Measurements from ENCODE around the gene DFFA. TPM values are rescaled to one million over a fixed set of nuclear protein-coding genes. Genes with fewer than 3 reads are reported as not detected.

DFFA gene
- polyA plus RNA-seq, 2 of the 4 experiments (the other 2 are of a cell fraction) = 28.5 to 31.7 TPM

DNA sequence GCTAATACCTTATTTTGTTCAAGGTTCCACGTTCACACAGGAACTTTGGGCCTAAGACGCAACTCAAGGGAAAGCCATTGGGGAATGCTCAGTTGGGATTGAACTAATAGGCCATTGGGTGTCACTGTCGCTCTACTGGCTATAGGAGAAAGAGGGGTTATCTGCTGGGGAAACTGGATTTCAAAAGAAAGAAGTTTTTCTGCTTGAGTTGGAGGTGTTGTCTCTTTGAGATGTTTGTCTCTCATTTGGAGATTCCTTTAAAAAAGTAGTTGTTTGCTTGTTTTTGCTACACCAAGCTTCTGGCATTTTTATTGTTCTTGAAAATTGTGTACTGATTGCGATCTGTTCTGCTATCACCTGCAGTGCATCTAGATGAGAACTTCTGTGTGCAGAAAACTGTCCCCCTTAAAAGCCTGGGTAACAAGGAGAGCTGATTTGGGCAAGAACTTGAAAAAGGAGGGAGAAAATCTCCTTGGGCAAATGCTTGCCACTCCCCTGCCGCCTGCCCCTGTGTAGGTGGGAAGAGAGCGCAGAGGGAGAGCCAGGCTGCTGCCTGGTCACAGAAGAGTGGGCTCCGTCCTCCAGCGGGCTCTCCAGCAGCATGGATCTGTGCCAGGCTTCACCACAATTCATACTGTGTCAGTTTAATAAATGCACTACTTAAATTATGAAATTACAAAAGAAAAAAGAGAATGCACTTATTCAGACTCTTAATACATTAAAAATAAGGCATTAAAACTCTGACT is 42.3 kb upstream of the DFFA start (continued):
- TF ChIP-seq, protein P1, sequence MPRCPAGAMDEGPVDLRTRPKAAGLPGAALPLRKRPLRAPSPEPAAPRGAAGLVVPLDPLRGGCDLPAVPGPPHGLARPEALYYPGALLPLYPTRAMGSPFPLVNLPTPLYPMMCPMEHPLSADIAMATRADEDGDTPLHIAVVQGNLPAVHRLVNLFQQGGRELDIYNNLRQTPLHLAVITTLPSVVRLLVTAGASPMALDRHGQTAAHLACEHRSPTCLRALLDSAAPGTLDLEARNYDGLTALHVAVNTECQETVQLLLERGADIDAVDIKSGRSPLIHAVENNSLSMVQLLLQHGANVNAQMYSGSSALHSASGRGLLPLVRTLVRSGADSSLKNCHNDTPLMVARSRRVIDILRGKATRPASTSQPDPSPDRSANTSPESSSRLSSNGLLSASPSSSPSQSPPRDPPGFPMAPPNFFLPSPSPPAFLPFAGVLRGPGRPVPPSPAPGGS (IDR thresholded peaks at IDR 0.05) = no peak
- TF ChIP-seq KDM1A (IDR thresholded peaks at IDR 0.05; ENCODE audit: low read depth) (no peak), CBX2 (IDR thresholded peaks at IDR 0.05; ENCODE audit: borderline replicate concordance, low read depth) (no peak), RAD21 (conservative IDR thresholded peaks at IDR 0.05 in 1 of 2, IDR thresholded peaks at IDR 0.05 in 1 of 2) (peak; percentile 72 to 83)

DNA sequence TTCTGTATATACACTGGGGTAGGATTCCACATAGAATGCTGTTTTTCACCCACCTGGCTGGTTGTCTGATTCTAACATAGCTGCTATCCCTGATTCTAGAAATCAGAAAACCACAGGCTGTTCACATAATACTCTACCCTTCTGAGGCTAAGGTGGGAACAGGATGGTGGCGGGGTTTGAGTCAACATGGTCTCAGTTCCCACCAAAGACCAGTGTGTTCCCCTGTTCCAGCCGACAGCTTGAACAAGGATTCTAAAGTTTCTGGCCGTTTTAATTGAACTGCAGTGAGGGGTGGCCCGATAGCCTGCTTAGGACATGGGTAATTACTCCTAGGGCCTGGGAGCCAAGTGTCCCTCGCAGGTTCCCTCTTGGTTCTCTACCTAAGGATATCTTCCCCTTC is 40.9 kb upstream of the DFFA start:
- Histone ChIP-seq H3K4me1 (peaks cover 35% of the 10 kb centered on the region), H3K4me2 (no peak overlapping the region), H3K4me3 (no peak overlapping the region), H3K27ac (no peak overlapping the region), H3K9me3 (no peaks in the 10 kb centered on the region)
- DNase-seq (ENCODE audit: low read depth in 1 of 2, low spot score in 1 of 2) = no peak
- ATAC-seq = no peak
- WGBS (ENCODE audit: missing lambda C conversion rate) = 94% methylated on average over 5 of the region's 5 CpGs
- FAIRE-seq = no peak
- POLR2A ChIA-PET = no interaction called here
- TF ChIP-seq MAFK (IDR thresholded peaks at IDR 0.05; ENCODE audit: partially characterized antibody) (no peak), MAZ (IDR thresholded peaks at IDR 0.05; ENCODE audit: borderline replicate concordance, low read depth, low read length) (no peak), HDAC2 (IDR thresholded peaks at IDR 0.05) (no peak)
- TF ChIP-seq, protein P2, sequence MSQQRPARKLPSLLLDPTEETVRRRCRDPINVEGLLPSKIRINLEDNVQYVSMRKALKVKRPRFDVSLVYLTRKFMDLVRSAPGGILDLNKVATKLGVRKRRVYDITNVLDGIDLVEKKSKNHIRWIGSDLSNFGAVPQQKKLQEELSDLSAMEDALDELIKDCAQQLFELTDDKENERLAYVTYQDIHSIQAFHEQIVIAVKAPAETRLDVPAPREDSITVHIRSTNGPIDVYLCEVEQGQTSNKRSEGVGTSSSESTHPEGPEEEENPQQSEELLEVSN (IDR thresholded peaks at IDR 0.05; ENCODE audit: borderline replicate concordance, low read depth) = no peak
- TF ChIP-seq, protein P3, sequence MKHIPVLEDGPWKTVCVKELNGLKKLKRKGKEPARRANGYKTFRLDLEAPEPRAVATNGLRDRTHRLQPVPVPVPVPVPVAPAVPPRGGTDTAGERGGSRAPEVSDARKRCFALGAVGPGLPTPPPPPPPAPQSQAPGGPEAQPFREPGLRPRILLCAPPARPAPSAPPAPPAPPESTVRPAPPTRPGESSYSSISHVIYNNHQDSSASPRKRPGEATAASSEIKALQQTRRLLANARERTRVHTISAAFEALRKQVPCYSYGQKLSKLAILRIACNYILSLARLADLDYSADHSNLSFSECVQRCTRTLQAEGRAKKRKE (CRISPR knock-in tag; IDR thresholded peaks at IDR 0.05; ENCODE audit: low read depth) = no peak
- CTCF ChIA-PET = interaction anchor here (0.6 to 2.1 kb wide), 14 partner anchors 9 to 1698 kb away, joined by 3 to 10 read pairs (median 4); no protein-coding TSS in a partner anchor

DNA sequence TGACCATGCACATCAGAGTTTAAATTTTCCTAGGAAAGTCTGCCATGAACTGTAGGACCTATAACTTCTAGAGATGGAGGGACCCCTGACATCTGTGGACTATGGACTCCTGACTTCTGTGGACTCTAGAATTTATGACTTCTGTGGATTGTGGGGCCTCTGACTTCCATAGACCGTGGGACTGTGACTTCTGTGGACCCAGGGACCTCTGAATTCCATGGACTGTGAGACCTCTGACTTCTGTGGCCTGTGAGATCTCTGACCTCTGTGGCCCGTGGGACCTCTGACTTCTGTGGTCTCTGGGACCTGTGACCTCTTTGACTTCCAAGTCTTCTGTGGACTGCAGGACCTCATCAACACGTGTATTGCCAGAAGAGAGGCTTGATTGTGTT is 39.2 kb upstream of the DFFA start:
- ChIA-PET CTCF (interaction anchor here (0.6 to 1.6 kb wide), 3 partner anchors 350 to 484 kb away, joined by 3 read pairs; no protein-coding TSS in a partner anchor), POLR2A (no interaction called here)
- ATAC-seq (no peak), DNase-seq (ENCODE audit: low read depth in 1 of 2, low spot score in 1 of 2) (no peak), FAIRE-seq (no peak)
- TF ChIP-seq GATA3 (IDR thresholded peaks at IDR 0.05; ENCODE audit: borderline replicate concordance) (no peak), MAZ (IDR thresholded peaks at IDR 0.05; ENCODE audit: borderline replicate concordance, low read depth, low read length) (no peak), CHD2 (IDR thresholded peaks at IDR 0.05; ENCODE audit: low read length, partially characterized antibody) (no peak), FOSL2 (IDR thresholded peaks at IDR 0.05) (no peak), FOSL2 (CRISPR knock-in tag; IDR thresholded peaks at IDR 0.05) (no peak), KDM1A (IDR thresholded peaks at IDR 0.05; ENCODE audit: low read depth) (no peak), RCOR1 (IDR thresholded peaks at IDR 0.05; ENCODE audit: low read depth, low read length) (no peak), RFX5 (IDR thresholded peaks at IDR 0.05) (no peak), EHF (CRISPR knock-in tag; IDR thresholded peaks at IDR 0.05) (no peak), RNF2 (IDR thresholded peaks at IDR 0.05; ENCODE audit: borderline replicate concordance, low read depth) (no peak), CEBPB (IDR thresholded peaks at IDR 0.05) (no peak), NPAS2 (CRISPR knock-in tag; IDR thresholded peaks at IDR 0.05; ENCODE audit: borderline replicate concordance) (no peak), BHLHE40 (IDR thresholded peaks at IDR 0.05; ENCODE audit: low read depth, low read length) (no peak)
- TF ChIP-seq, protein P4, sequence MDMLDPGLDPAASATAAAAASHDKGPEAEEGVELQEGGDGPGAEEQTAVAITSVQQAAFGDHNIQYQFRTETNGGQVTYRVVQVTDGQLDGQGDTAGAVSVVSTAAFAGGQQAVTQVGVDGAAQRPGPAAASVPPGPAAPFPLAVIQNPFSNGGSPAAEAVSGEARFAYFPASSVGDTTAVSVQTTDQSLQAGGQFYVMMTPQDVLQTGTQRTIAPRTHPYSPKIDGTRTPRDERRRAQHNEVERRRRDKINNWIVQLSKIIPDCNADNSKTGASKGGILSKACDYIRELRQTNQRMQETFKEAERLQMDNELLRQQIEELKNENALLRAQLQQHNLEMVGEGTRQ (IDR thresholded peaks at IDR 0.05) = no peak
- TF ChIP-seq, protein P2 (IDR thresholded peaks at IDR 0.05; ENCODE audit: borderline replicate concordance, low read depth) = no peak
- Histone ChIP-seq H3K4me3 (no peak overlapping the region), H3K4me1 (peaks cover 40% of the 10 kb centered on the region), H3K4me2 (peak overlapping the region; percentile 83), H3K9me3 (no peaks in the 10 kb centered on the region), H3K27ac (peak overlapping the region in 1 of 2 experiments; percentile 58; a peak in 1 of 6 replicates)
- WGBS (ENCODE audit: missing lambda C conversion rate) = 71% methylated on average over 2 of the region's 3 CpGs

Measured in A549 (cell line).